HG03558 (cell line): ENCODE results near the gene PYCARD.

Experiments
- ATAC-seq: cut with Tn5 transposase; IDR thresholded peaks from one replicate; pipeline ENCODE4 v1.9.1; 2021; ENCODE audit warnings: moderate number of reproducible peaks; ENCODE audit not compliant: unreplicated experiment; ENCODE audit errors: extremely low read depth

PYCARD gene

DNA sequence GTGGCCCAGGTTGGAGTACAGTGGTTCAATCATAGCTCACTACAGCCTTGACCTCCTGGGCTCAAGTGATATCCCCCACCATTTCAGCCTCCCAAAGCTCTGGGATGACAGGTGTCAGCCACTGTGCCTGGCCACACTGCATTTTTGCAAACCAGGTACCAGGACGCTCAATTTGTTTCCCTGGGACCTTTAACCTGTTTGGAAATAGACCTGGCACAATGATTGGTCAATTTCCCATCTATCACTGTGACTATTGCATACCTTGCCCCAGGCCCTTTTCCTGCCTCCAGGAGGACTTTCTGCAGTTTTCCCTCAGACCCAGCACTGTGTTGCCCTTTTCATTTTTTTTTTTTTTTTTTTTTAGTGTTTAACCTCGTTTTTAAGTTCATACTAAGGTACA, 33.7 kb downstream of the PYCARD start:
- no peak for ATAC-seq

- ATAC-seq = no peak
Measured at GRCh38 chr16:31167315-31167714, 35.2 kb downstream of the PYCARD start.

GRCh38 chr16:31157136-31157535, 45.4 kb downstream of the PYCARD start:
- ATAC-seq = no peak
